Measurements from ENCODE around the gene TMEM131.

The TMEM131 gene

GRCh38 chr2:97715951-97716694, 279.6 kb downstream of the TMEM131 start:
- Histone ChIP-seq H3K79me1 (ENCODE audit: low read depth, low read length) (no peaks in the 10 kb centered on the region), H4K91ac (ENCODE audit: low read depth, low read length, poor library complexity) (no peak overlapping the region), H3K27ac (replicated peaks; ENCODE audit: low read length) (no peak overlapping the region), H3K4me3 (ENCODE audit: low read length in 2 of 2) (no peak overlapping the region), H3K23ac (ENCODE audit: low read depth, low read length, poor library complexity) (no peak overlapping the region), H3K27me3 (ENCODE audit: control insufficient read depth in 3 of 3, insufficient read depth in 3 of 3, low read depth in 1 of 3, low read length in 3 of 3) (no peaks in the 10 kb centered on the region), H2BK12ac (ENCODE audit: low read length) (no peak overlapping the region), H3K4me2 (ENCODE audit: insufficient read depth, low read length, poor library complexity, severe bottlenecking) (no peak overlapping the region), H3K18ac (ENCODE audit: low read length) (peak overlapping the region; percentile 87), H3K9ac (ENCODE audit: low read depth, low read length, poor library complexity) (peak overlapping the region; percentile 7), H3K4me1 (ENCODE audit: control insufficient read depth in 2 of 2, insufficient read depth in 1 of 2, low read depth in 1 of 2, low read length in 2 of 2) (peaks cover 2 to 4% of the 10 kb centered on the region in 2 donors), H3K36me3 (replicated peaks in 1 of 2; ENCODE audit: control insufficient read depth in 2 of 2, insufficient read depth in 2 of 2, low read length in 2 of 2) (no peaks in the 10 kb centered on the region), H2BK15ac (ENCODE audit: low read length) (peak overlapping the region; percentile 77), H2BK120ac (ENCODE audit: low read depth, low read length) (no peak overlapping the region), H2AFZ (ENCODE audit: low read length) (peak overlapping the region; percentile 6), H2BK5ac (ENCODE audit: low read length) (peak overlapping the region; percentile 3), H3K4ac (ENCODE audit: low read length) (no peak overlapping the region), H2AK5ac (ENCODE audit: low read depth, low read length) (peak overlapping the region; percentile 56), H3K14ac (ENCODE audit: low read length) (peak overlapping the region; percentile 32), H3K9me3 (replicated peaks in 1 of 2; ENCODE audit: control insufficient read depth in 2 of 2, insufficient read depth in 1 of 2, low read depth in 1 of 2, low read length in 2 of 2) (no peaks in the 10 kb centered on the region), H4K8ac (ENCODE audit: low read depth, low read length) (peak overlapping the region; percentile 48)
- no peak for DNase-seq (ENCODE audit: low spot score)
- no CpG with 5 or more reads among the region's 9 CpGs for WGBS, 2 donors (ENCODE audit: extremely low coverage in 2 of 2, insufficient read length in 2 of 2, insufficient replicate concordance in 1 of 2)

DNA sequence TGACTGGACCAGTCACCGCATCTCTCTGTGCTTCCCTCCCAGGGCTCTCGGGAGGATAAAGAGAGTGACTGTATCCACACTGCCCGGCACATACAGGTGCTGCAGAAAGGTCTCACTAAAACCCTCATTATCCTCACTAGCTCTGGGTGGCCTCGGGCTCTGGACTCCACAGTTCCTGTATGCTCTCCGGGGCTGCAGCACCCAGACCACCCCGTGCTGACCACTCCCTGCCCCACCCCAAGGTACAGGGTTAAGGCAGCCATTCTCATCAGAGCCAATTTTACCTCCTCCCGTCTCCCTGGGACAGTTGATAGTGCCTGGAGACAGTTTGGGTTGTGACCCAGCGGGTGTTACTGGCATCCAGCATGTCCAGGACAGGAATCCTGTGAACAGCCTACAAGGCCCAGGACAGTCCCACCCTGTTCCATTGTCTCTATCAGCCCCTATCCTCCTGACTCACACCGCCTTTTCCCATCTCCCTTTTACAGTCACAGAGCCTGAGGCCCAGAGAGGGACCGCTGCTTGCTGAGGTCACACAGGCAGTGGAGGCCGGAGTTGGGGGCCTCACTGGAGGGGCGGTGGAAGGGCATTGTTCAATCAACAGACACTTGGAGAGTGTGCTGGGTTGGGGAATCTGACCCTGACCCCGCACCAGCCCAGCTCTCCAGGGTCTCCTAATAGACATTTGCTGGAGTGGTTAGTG, 280.6 kb downstream of the TMEM131 start:
- H2BK5ac ChIP-seq (ENCODE audit: low read length), result no peak overlapping the region
- H3K23ac ChIP-seq (ENCODE audit: low read depth, low read length, poor library complexity), result no peak overlapping the region
- no peak overlapping the region for H4K91ac ChIP-seq (ENCODE audit: low read depth, low read length, poor library complexity)
- H2BK15ac ChIP-seq (ENCODE audit: low read length), result no peak overlapping the region
- H3K18ac ChIP-seq (ENCODE audit: low read length), result no peak overlapping the region
- no peak overlapping the region for H2BK12ac ChIP-seq (ENCODE audit: low read length)
- H3K4me3 ChIP-seq (ENCODE audit: low read length in 2 of 2), result no peak overlapping the region
- no peaks in the 10 kb centered on the region for H3K36me3 ChIP-seq (replicated peaks in 1 of 2; ENCODE audit: control insufficient read depth in 2 of 2, insufficient read depth in 2 of 2, low read length in 2 of 2)
- no peak overlapping the region for H2AK5ac ChIP-seq (ENCODE audit: low read depth, low read length)
- peaks cover 3% of the 10 kb centered on the region for H3K79me1 ChIP-seq (ENCODE audit: low read depth, low read length)
- no peaks in the 10 kb centered on the region for H3K27me3 ChIP-seq (ENCODE audit: control insufficient read depth in 3 of 3, insufficient read depth in 3 of 3, low read depth in 1 of 3, low read length in 3 of 3)
- no peaks in the 10 kb centered on the region for H3K9me3 ChIP-seq (replicated peaks in 1 of 2; ENCODE audit: control insufficient read depth in 2 of 2, insufficient read depth in 1 of 2, low read depth in 1 of 2, low read length in 2 of 2)
- no peak overlapping the region for H3K4ac ChIP-seq (ENCODE audit: low read length)
- H4K8ac ChIP-seq (ENCODE audit: low read depth, low read length), result no peak overlapping the region
- H3K4me1 ChIP-seq (ENCODE audit: control insufficient read depth in 2 of 2, insufficient read depth in 1 of 2, low read depth in 1 of 2, low read length in 2 of 2), result peaks cover 2 to 4% of the 10 kb centered on the region in 2 donors
- H3K4me2 ChIP-seq (ENCODE audit: insufficient read depth, low read length, poor library complexity, severe bottlenecking), result no peak overlapping the region
- WGBS, 2 donors (ENCODE audit: extremely low coverage in 2 of 2, insufficient read length in 2 of 2, insufficient replicate concordance in 1 of 2), result no CpG with 5 or more reads among the region's 13 CpGs
- H3K27ac ChIP-seq (replicated peaks; ENCODE audit: low read length), result no peak overlapping the region
- H2AFZ ChIP-seq (ENCODE audit: low read length), result no peak overlapping the region
- no peak for DNase-seq (ENCODE audit: low spot score)
- H3K14ac ChIP-seq (ENCODE audit: low read length), result no peak overlapping the region
- no peak overlapping the region for H3K9ac ChIP-seq (ENCODE audit: low read depth, low read length, poor library complexity)
- H2BK120ac ChIP-seq (ENCODE audit: low read depth, low read length), result no peak overlapping the region

GRCh38 chr2:97714084-97714949, 281.4 kb downstream of the TMEM131 start:
- no peak overlapping the region for H2BK12ac ChIP-seq (ENCODE audit: low read length)
- no peak overlapping the region for H3K4me3 ChIP-seq (ENCODE audit: low read length in 2 of 2)
- H3K14ac ChIP-seq (ENCODE audit: low read length), result no peak overlapping the region
- no peaks in the 10 kb centered on the region for H3K36me3 ChIP-seq (replicated peaks in 1 of 2; ENCODE audit: control insufficient read depth in 2 of 2, insufficient read depth in 2 of 2, low read length in 2 of 2)
- no peak overlapping the region for H3K4ac ChIP-seq (ENCODE audit: low read length)
- peaks cover 3% of the 10 kb centered on the region for H3K79me1 ChIP-seq (ENCODE audit: low read depth, low read length)
- WGBS, 2 donors (ENCODE audit: extremely low coverage in 2 of 2, insufficient read length in 2 of 2, insufficient replicate concordance in 1 of 2), result no CpG with 5 or more reads among the region's 17 CpGs
- no peak overlapping the region for H3K23ac ChIP-seq (ENCODE audit: low read depth, low read length, poor library complexity)
- H3K4me2 ChIP-seq (ENCODE audit: insufficient read depth, low read length, poor library complexity, severe bottlenecking), result no peak overlapping the region
- no peak overlapping the region for H2BK15ac ChIP-seq (ENCODE audit: low read length)
- peaks cover 2 to 5% of the 10 kb centered on the region in 2 donors for H3K4me1 ChIP-seq (ENCODE audit: control insufficient read depth in 2 of 2, insufficient read depth in 1 of 2, low read depth in 1 of 2, low read length in 2 of 2)
- H2AK5ac ChIP-seq (ENCODE audit: low read depth, low read length), result no peak overlapping the region
- H3K9me3 ChIP-seq (replicated peaks in 1 of 2; ENCODE audit: control insufficient read depth in 2 of 2, insufficient read depth in 1 of 2, low read depth in 1 of 2, low read length in 2 of 2), result no peaks in the 10 kb centered on the region
- H2BK120ac ChIP-seq (ENCODE audit: low read depth, low read length), result no peak overlapping the region
- no peak overlapping the region for H3K9ac ChIP-seq (ENCODE audit: low read depth, low read length, poor library complexity)
- no peak overlapping the region for H4K91ac ChIP-seq (ENCODE audit: low read depth, low read length, poor library complexity)
- no peak overlapping the region for H4K8ac ChIP-seq (ENCODE audit: low read depth, low read length)
- peak overlapping the region; percentile 84 for H2AFZ ChIP-seq (ENCODE audit: low read length)
- H3K27me3 ChIP-seq (ENCODE audit: control insufficient read depth in 3 of 3, insufficient read depth in 3 of 3, low read depth in 1 of 3, low read length in 3 of 3), result no peaks in the 10 kb centered on the region
- H3K27ac ChIP-seq (replicated peaks; ENCODE audit: low read length), result no peak overlapping the region
- DNase-seq (ENCODE audit: low spot score), result no peak
- H2BK5ac ChIP-seq (ENCODE audit: low read length), result peak overlapping the region; percentile 1
- no peak overlapping the region for H3K18ac ChIP-seq (ENCODE audit: low read length)

Data from neuronal stem cell (in vitro differentiated cells).